Stimulated activated effector memory CD8-positive, alpha-beta T cell treated with anti-CD3 and anti-CD28 coated beads, Interleukin-12 subunit alpha, Interleukin-12 subunit beta, amount 100 ng/mL, for 72 hours (primary cell): Measurements from ENCODE around the gene PHAF1.

Source experiments
- ATAC-seq: fragments of 150-1000 bp; cut with Tn5 transposase; 2 replicates; pipeline ENCODE4 v1.10.0; 2021
- DNase-seq, 2 donors: peaks; one replicate each; pipeline ENCODE4 v3.0.0; 2021 to 2022; ENCODE audit warnings: low spot score in 2 of 2
- H3K27ac Mint-ChIP-seq: one replicate; pipeline ENCODE4 v1.8.0; 2022; ENCODE audit warnings: mild to moderate bottlenecking, mixed read lengths
- H3K36me3 Mint-ChIP-seq: one replicate; pipeline ENCODE4 v1.8.0; 2022; ENCODE audit warnings: mild to moderate bottlenecking, mixed read lengths
- H3K4me1 Mint-ChIP-seq: one replicate; pipeline ENCODE4 v1.8.0; 2022; ENCODE audit warnings: mixed read lengths
- H3K4me3 Mint-ChIP-seq: one replicate; pipeline ENCODE4 v1.8.0; 2022; ENCODE audit warnings: mild to moderate bottlenecking, mixed read lengths
- H3K9me3 Mint-ChIP-seq: one replicate; pipeline ENCODE4 v1.8.0; 2022; ENCODE audit warnings: mixed read lengths

PHAF1 gene

DNA sequence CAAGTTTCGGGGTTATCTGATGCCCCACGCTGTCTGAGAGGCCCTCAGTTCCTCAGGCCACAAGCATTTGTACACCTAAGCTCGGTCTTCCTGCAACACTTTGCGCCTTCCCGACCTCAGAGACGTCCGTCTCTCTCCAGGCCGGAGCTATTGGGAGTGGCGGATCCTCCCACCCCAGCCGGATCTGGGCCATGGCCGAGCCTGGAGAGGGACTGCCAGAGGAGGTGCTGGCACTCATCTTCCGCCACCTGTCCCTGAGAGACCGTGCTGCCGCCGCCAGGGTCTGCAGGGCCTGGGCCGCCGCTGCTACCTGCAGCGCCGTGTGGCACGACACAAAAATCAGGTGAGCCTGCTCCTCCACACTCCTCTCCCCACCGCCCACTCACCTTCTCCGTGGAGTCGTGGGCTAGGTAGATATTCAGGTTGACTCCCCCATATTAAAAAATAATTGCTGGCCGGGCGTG is 51.9 kb downstream of the PHAF1 start:
- Mint-ChIP-seq H3K36me3 (peaks cover 28% of the 10 kb centered on the region), H3K4me1 (peaks cover 67% of the 10 kb centered on the region)

DNA sequence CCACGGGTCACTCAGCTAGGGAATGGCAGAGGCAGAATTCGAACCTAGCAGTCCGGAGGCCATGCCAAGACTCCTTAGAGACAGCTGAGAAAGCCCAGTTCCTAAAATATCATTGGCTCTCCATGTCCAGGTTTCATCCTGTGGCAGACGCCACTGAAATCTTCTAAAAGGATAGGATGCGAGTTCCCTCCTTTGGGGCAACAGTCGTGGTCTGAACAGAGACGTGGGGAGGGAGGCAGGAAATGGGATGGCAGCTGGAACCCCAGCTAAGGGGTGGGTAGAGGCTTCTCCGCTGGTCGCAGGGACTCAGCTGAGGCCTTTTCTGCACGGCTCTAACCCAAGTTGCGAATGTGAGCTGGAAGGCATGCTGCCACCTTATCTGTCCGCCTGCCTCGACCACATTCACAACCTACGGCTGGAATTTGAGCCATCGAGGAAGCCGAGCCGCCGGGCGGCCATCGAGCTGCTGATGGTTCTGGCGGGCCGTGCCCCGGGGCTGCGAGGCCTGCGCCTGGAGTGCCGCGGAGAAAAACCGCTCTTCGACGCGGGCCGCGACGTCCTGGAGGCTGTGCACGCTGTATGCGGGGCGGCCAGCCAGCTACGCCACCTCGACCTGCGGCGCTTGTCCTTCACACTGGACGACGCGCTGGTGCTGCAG is 52.9 kb downstream of the PHAF1 start:
- no peaks in the 10 kb centered on the region for H3K9me3 Mint-ChIP-seq
- peaks cover 65% of the 10 kb centered on the region for H3K4me1 Mint-ChIP-seq
- peak overlapping the region; percentile 95 for H3K4me3 Mint-ChIP-seq
- H3K27ac Mint-ChIP-seq, result no peak overlapping the region
- DNase-seq (no peak), ATAC-seq (no peak)
- peaks cover 38% of the 10 kb centered on the region for H3K36me3 Mint-ChIP-seq

More for the DNA sequence above, 51.9 kb downstream of the PHAF1 start:
- H3K4me3 Mint-ChIP-seq, result peak overlapping the region; percentile 95
- no peaks in the 10 kb centered on the region for H3K9me3 Mint-ChIP-seq
- no peak for ATAC-seq
- DNase-seq, result no peak
- no peak overlapping the region for H3K27ac Mint-ChIP-seq

DNA sequence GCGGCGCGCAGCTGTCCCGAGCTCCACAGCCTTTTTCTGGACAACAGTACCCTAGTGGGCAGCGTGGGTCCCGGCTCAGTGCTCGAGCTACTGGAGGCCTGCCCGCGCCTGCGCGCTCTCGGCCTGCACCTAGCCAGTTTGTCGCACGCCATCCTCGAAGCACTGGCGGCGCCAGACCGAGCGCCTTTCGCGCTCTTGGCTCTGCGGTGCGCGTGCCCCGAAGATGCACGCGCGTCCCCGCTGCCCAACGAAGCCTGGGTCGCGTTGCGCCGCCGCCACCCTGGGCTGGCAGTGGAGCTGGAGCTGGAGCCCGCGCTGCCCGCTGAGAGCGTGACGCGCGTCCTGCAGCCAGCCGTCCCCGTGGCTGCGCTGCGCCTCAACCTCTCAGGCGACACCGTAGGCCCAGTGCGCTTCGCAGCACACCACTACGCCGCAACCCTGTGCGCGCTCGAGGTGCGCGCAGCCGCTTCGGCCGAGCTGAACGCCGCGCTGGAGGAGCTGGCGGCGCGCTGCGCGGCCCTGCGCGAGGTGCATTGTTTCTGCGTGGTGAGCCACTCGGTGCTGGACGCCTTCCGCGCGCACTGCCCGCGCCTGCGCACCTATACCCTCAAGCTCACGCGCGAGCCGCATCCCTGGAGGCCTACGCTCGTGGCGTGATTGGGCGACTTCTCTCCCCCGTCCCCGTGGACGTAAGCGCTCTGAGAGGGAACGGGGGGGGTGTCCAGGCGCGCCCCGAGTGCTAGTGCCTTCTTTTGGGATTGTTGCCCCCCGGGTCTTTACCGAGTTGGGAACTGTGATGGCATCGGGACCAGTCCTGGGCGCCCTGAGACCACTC is 53.6 kb downstream of the PHAF1 start:
- Mint-ChIP-seq H3K4me3 (peak overlapping the region; percentile 95), H3K27ac (no peak overlapping the region), H3K36me3 (peaks cover 45% of the 10 kb centered on the region), H3K9me3 (no peaks in the 10 kb centered on the region), H3K4me1 (peaks cover 62% of the 10 kb centered on the region)
- DNase-seq (peak in 1 of 2 donors; percentile 59), ATAC-seq (peak; percentile 4)

DNA sequence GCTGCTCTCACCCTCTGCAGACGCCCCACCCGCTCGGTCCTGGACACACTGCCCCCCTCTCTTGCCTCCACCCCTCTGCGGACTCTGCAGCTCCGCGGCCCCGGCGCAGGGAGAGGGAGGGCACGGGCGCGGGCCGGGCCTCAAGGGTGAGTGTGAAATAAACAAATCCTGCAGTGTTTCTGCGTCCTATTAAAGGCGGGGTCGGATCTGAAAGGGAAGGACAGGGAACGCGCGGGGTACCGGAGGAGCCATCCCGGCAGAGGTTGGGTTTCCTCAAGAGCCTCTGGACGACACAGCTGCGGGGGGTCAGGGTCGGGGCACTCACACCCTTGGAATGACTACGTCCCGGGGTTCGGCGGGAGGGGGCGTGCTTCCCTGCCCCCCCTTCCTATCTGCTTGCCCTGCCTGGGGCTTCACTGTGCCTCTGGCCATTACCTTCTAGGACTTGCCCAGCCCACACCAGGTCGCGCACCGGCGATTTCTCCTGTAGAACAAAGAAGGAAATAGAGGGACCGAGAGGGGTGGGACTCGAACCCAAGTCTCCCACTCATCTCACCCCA is 54.3 kb downstream of the PHAF1 start:
- Mint-ChIP-seq H3K4me3 (peak overlapping the region; percentile 95), H3K9me3 (no peaks in the 10 kb centered on the region), H3K27ac (no peak overlapping the region), H3K4me1 (peaks cover 62% of the 10 kb centered on the region), H3K36me3 (peaks cover 52% of the 10 kb centered on the region)
- DNase-seq, result no peak
- ATAC-seq, result no peak

DNA sequence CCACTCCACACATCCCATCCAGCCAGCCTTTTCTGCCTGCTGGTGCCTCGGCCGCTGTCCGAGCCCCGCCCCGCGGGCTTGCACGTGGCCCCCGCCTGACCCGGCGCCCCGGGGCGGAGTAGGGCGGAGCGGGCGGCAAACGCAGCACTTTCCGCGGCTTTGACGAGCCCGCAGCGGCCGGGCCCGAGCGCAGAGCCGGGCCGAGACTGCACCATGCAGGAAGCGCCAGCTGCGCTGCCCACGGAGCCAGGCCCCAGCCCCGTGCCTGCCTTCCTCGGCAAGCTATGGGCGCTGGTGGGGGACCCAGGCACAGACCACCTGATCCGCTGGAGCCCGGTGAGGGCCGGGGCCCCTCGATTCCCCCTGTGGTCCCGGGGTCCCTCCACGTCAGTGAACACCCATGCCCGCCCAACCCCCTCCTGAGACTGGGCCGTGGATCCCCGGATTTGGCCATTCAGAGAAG is 54.9 kb downstream of the PHAF1 start, which contains the start of gene HSF4:
Gene HSF4, plus strand, starts transcription at position 147 of the 463 bp plus-strand sequence. Its CDS starts 67 bp downstream, at position 214.
- DNase-seq (no peak), ATAC-seq (peak; percentile 0)
- H3K4me1 Mint-ChIP-seq, result peaks cover 67% of the 10 kb centered on the region
- peak within 1 kb of the TSS; percentile 74 for H3K27ac Mint-ChIP-seq
- H3K36me3 Mint-ChIP-seq, result peaks cover 58% of the 10 kb centered on the region
- no peaks in the 10 kb centered on the region for H3K9me3 Mint-ChIP-seq
- peak within 1 kb of the TSS; percentile 95 for H3K4me3 Mint-ChIP-seq

DNA sequence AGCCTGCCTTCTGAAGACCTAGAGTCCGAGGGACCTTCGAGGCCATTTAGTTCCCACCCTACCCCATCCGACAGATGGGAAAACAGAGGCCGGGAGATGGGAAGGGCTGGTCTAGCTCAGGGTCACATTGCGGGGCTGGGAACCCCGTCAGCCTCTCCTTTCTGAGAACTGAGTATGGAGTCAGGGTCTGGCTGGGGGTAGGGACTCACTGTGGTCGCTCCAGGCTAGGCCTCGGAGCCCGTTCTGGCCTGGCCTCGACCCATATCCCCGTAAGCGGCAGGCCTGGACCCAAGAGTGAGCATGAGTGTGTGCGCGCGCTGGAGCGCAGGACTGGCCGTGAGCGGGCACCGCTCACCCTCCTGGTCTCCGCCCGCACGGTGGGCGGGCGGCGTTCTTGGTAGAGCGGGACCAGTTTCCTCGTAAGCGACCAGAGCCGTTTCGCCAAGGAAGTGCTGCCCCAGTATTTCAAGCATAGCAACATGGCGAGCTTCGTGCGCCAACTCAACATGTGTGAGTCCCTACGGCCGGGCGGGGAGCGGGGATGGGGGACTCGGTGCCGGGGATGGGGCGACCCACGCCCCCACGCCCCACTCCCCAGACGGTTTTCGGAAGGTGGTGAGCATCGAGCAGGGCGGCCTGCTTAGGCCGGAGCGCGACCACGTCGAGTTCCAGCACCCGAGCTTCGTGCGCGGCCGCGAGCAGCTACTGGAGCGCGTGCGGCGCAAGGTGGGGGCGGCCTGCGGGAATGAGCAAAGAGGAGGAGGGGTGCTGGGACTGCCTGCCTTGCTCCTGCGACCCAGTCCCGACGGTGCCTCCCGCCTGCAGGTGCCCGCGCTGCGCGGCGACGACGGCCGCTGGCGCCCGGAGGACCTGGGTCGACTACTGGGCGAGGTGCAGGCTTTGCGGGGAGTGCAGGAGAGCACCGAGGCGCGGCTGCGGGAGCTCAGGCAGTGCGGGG is 55.7 kb downstream of the PHAF1 start:
- H3K4me3 Mint-ChIP-seq, result peak overlapping the region; percentile 95

DNA sequence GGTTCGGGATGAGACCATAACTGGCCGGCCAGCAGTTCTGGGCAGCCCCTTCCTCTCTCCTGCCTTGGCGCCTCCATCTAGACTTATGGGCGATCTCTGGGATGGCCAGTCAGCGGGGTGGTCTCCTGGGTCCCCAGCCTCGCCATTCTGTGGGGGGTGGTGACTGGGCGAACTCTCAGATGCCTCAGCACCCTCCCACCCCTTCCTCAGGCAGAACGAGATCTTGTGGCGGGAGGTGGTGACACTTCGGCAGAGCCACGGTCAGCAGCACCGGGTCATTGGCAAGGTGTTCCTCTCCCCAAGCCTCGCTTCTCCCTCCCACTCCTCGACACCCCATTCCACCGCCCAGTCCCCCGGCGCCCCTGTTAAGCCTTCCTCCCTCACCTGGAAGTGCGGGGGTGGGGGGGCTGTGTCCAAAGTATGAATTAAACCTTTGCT is 56.4 kb downstream of the PHAF1 start:
- peaks cover 62% of the 10 kb centered on the region for H3K36me3 Mint-ChIP-seq
- H3K9me3 Mint-ChIP-seq, result no peaks in the 10 kb centered on the region
- H3K4me3 Mint-ChIP-seq, result peak overlapping the region; percentile 95
- ATAC-seq (no peak), DNase-seq (no peak)
- H3K4me1 Mint-ChIP-seq, result peaks cover 74% of the 10 kb centered on the region
- peak overlapping the region; percentile 72 for H3K27ac Mint-ChIP-seq

More for the DNA sequence above, 55.7 kb downstream of the PHAF1 start:
- no peak for DNase-seq
- no peak for ATAC-seq
- peaks cover 74% of the 10 kb centered on the region for H3K4me1 Mint-ChIP-seq
- H3K27ac Mint-ChIP-seq, result peak overlapping the region; percentile 74
- H3K9me3 Mint-ChIP-seq, result no peaks in the 10 kb centered on the region
- H3K36me3 Mint-ChIP-seq, result peaks cover 64% of the 10 kb centered on the region

DNA sequence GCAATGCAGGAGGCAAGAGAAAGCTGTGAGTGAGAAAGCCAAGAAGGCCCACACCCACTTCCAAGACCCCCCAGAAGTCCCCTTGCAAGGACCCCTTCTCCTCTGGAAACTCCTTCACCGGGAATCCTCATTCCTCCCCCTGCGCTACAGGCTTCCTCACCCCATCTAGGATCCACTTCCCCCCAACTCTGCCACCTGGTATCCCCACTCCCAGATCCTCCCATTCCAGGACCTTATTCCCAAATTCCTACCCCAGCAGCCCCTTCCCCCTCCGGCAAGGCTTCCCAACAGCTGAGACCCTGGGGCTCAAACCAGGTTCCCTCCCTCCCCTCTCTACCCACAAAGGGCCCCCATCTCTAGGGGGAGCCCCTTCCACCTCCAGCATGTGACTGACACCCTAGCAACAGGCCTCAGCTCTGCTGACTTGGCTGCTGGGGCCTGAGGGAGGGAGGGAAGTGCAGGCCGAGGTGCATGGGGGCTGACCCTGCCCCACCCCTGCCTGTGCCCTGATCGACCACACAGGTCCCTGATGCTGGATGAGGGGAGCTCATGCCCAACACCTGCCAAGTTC is 56.9 kb downstream of the PHAF1 start:
- H3K27ac Mint-ChIP-seq, result peak overlapping the region; percentile 72
- H3K4me1 Mint-ChIP-seq, result peaks cover 76% of the 10 kb centered on the region
- DNase-seq, result no peak
- peaks cover 62% of the 10 kb centered on the region for H3K36me3 Mint-ChIP-seq
- ATAC-seq, result no peak
- H3K9me3 Mint-ChIP-seq, result no peaks in the 10 kb centered on the region
- H3K4me3 Mint-ChIP-seq, result peak overlapping the region; percentile 95

DNA sequence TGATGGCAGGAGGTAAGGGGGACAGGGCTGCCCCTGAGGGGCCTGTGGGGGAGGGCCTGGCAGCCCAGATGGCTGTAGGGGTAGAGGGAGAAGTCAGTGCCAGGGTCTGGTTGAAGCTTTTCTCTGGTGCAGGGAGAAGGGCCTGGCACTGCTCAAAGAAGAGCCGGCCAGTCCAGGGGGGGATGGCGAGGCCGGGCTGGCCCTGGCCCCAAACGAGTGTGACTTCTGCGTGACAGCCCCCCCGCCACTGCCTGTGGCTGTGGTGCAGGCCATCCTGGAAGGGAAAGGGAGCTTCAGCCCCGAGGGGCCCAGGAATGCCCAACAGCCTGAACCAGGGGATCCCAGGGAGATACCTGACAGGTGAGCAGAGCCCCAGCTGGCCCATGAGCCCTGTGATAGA is 57.8 kb downstream of the PHAF1 start:
- Mint-ChIP-seq H3K36me3 (peaks cover 63% of the 10 kb centered on the region), H3K4me3 (peak overlapping the region; percentile 95), H3K27ac (peak overlapping the region; percentile 72), H3K4me1 (peaks cover 74% of the 10 kb centered on the region), H3K9me3 (no peaks in the 10 kb centered on the region)
- ATAC-seq, result no peak
- DNase-seq, result no peak

DNA sequence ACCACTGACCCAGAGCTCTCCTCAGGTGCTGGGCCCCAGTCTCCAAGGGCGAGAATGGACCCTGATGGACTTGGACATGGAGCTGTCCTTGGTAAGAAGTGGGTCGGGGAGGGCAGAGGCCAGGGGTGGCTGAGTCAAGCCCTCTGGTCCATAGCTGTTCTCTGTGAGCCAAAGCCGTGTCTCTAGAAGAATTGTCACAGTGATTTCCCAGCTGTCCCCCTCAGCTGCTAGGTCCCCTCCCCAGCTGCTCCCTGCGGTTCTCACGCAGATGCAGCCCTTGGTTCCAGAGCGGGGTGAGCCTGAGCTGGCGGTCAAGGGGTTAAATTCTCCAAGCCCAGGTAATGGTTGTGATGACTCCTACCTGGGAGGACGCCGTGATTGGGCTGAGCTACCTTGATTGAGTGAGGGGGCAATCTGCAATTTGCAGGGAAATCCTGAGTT is 59.3 kb downstream of the PHAF1 start:
- peaks cover 80% of the 10 kb centered on the region for H3K4me1 Mint-ChIP-seq

DNA sequence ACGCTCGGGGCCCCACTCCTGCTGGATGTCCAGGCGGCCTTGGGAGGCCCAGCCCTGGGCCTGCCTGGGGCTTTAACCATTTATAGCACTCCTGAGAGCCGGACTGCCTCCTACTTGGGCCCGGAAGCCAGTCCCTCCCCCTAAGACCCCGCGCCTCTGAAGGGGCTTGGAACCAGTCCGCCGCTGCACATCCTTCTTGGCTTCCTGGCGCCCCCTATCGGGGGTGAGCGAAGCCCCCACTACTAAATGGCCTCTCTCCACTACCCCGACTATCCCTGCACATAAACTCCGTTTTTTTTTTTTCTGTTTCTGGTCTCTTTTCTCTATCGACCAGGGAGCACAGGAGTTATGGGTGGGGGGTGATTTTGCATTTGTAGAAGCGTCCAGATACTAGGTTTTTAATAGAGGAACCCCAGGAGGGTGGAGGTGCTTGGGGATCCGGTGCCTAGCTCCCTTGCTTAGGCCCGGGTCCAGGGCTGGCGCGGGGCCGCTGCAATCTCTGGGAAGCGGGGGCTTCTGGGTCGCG is 60.0 kb downstream of the PHAF1 start:
- peaks cover 81% of the 10 kb centered on the region for H3K36me3 Mint-ChIP-seq
- peak overlapping the region; percentile 67 for H3K27ac Mint-ChIP-seq
- H3K9me3 Mint-ChIP-seq, result no peaks in the 10 kb centered on the region
- DNase-seq, result peak in 1 of 2 donors; percentile 72
- H3K4me3 Mint-ChIP-seq, result peak overlapping the region; percentile 95
- peaks cover 80% of the 10 kb centered on the region for H3K4me1 Mint-ChIP-seq
- no peak for ATAC-seq

More for the DNA sequence above, 59.3 kb downstream of the PHAF1 start:
- peaks cover 75% of the 10 kb centered on the region for H3K36me3 Mint-ChIP-seq
- no peak for DNase-seq
- peak overlapping the region; percentile 95 for H3K4me3 Mint-ChIP-seq
- ATAC-seq, result no peak
- no peaks in the 10 kb centered on the region for H3K9me3 Mint-ChIP-seq
- no peak overlapping the region for H3K27ac Mint-ChIP-seq

DNA sequence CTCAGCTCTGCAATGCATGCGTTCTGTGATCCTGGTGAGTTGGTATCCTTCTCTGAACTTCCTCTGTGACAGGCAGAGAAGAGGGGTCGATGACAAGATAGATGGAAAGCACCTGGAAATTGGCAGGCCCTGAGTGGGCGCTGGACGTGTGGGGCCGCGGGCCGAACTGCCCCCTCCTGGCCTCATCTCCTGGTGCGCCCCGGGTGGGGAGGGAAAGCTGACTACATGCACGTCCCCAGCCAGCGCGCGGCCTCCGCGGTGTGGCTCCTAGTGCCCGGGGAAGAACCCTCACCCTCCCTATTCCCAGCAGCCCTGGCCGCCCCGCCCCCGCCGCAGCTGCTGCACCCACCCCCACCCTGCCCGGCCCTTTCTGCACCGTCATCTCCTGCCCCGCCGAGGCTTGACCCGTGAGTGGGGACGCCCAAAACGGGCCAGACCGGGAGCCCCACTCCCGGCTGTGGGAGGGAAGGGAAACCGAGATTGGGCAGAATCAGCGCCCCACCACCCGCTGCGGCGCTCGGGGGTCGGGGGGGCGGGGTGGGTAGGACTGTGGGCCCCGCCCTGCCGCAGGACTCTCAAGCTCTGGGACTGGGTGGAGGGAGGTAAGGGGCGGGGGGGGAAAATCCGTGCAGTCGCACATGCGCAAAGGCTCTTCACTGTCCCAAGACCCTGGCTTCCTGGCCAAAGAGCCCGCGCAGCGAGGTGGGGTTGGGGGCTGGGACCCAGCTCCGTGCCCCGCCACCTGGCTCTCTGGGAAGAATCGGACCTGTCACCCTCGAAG is 60.6 kb downstream of the PHAF1 start, which contains the start of gene NOL3:
Gene NOL3, plus strand, starts transcription at position 371 of the 781 bp plus-strand sequence.
- ATAC-seq (peak; percentile 66), DNase-seq (peak; percentile 55 to 74)
- H3K9me3 Mint-ChIP-seq, result no peaks in the 10 kb centered on the region
- H3K36me3 Mint-ChIP-seq, result peaks cover 84% of the 10 kb centered on the region
- H3K27ac Mint-ChIP-seq, result peak within 1 kb of the TSS; percentile 77
- peaks cover 81% of the 10 kb centered on the region for H3K4me1 Mint-ChIP-seq
- peak within 1 kb of the TSS; percentile 95 for H3K4me3 Mint-ChIP-seq

DNA sequence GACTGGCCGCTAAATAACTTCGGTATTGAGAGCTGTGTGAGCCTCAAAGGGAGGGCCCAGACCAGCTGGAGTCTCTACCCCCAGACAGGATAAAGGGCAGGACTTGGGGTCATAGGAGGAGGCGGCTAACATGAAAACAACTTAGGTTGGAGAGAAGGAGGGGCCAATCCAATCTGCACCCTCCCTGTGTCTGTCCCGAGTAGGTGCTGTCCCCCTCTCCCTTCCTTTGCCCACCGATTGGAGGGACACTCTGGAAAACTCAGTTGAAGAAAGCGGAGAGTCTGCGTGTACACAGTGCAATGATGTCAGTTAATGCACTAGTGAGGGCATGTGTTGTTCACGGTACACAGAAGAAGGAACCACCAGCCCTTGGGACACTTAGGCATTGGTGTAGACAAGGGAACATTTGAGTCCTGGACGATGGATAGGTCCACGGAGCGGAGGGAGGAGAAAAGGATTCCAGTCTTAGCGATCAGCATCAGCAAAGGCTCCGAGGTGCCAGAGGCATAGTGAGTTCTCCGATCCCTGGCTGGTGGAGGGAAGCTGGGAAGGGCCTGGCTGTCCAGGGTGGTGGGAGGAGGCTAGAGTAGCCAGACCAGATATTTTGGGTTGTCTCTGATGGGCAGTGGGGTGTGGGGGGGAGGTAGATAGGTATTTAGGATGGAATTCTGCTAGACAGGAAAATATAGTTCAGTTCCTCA is 61.4 kb downstream of the PHAF1 start:
- peak overlapping the region; percentile 95 for H3K4me3 Mint-ChIP-seq
- no peaks in the 10 kb centered on the region for H3K9me3 Mint-ChIP-seq
- H3K4me1 Mint-ChIP-seq, result peaks cover 84% of the 10 kb centered on the region
- ATAC-seq (peak; percentile 26), DNase-seq (no peak)
- H3K27ac Mint-ChIP-seq, result peak overlapping the region; percentile 77
- H3K36me3 Mint-ChIP-seq, result peaks cover 88% of the 10 kb centered on the region
